Measurements from ENCODE around the gene TMEM74B.

- no peak for TF ChIP-seq POLR2A (IDR thresholded peaks at IDR 0.05)
- TF ChIP-seq, protein P1, sequence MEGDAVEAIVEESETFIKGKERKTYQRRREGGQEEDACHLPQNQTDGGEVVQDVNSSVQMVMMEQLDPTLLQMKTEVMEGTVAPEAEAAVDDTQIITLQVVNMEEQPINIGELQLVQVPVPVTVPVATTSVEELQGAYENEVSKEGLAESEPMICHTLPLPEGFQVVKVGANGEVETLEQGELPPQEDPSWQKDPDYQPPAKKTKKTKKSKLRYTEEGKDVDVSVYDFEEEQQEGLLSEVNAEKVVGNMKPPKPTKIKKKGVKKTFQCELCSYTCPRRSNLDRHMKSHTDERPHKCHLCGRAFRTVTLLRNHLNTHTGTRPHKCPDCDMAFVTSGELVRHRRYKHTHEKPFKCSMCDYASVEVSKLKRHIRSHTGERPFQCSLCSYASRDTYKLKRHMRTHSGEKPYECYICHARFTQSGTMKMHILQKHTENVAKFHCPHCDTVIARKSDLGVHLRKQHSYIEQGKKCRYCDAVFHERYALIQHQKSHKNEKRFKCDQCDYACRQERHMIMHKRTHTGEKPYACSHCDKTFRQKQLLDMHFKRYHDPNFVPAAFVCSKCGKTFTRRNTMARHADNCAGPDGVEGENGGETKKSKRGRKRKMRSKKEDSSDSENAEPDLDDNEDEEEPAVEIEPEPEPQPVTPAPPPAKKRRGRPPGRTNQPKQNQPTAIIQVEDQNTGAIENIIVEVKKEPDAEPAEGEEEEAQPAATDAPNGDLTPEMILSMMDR (IDR thresholded peaks at IDR 0.05 in 8 of 11, conservative IDR thresholded peaks at IDR 0.05 in 3 of 11) = no peak
Measured at GRCh38 chr20:1204576-1204975, 19.8 kb upstream of the TMEM74B start.

Measured in spleen (tissue), 7 donors.